IPS-NIHi7 (cell line): Measurements from ENCODE around the gene SHOX.

Source experiments
- DNase-seq: peaks from one replicate; pipeline ENCODE4 v3.0.0; 2012; ENCODE audit warnings: mixed read lengths; ENCODE audit errors: extremely low spot score

Gene SHOX

GRCh38 chrX:666762-667720 lies 36.5 kb downstream of the SHOX start:
- no peak for DNase-seq

DNA sequence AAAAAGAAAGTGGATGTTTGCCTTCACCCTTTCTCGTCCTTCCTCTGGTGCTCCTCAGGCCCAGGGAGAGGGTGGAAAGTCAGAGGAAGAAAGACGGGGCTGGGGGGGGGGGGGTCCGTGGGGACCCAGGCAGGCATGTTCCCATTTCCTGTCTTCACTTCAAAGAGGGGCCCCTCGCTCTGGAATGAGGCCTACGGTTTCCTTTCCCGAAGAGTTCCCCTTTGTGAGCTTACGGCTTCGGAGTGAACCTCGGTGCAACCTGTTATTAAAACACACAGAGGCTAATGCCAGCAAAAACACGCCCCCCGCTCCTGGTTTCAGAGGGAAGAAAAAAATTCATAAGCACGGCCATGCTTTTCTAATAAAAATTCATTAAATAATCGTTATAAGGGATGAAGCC lies 40.1 kb downstream of the SHOX start:
- no peak for DNase-seq

DNA sequence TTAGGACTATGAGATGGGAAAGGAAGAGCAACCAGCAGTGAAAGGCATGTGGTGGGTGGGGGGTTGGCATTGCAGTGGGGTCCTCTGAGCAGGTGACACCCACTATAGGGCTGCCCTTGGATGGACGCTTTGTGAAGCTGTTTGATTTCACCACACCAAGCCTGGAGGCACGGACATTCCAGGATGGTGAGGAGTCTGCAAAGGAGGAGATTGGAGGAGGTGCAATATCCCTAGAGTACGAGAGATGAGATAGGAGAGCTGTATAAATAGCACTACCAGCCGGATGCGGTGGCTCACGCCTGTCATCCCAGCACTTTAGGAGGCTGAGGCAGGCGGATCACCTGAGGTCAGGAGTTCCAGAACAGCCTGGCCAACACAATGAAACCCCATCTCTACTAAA lies 42.3 kb downstream of the SHOX start:
- no peak for DNase-seq

DNA sequence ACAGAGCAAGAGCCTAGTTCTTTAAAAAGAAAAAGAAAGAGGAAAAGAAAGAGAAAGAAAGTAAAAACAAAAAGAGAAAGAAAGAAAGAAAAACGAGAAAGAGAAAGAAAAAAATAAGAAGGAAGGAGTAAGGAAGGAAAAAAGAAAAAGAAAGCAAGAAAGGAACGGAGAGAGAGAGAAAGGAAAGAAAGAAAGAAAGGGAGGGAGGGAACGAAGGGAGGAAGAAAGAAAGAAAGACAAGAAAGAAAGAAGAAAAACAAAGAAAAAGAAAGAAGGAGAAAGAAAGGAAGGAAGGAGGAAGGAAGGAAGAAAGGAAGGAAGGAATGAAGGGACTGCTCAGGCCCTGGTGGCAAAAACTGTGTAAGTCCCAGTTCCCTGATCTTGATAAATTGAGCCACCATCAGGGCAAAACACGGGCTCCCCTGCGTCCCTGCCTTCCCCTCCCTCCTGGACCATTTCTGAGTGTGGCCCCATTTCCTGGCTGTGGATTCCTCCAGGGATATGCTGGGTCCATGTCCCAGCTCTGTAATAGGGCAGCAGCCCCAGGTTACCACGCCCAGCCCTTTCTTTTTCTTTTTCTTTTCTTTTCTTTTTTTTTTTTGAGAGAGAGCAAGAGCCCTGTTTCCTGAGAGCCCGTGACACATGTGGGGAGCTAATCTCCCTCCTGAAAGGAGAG lies 44.8 kb downstream of the SHOX start:
- DNase-seq = peak; percentile 38

- peak; percentile 33 for DNase-seq
Measured at GRCh38 chrX:675955-676295, 45.3 kb downstream of the SHOX start.

GRCh38 chrX:677376-677775 lies 46.8 kb downstream of the SHOX start:
- DNase-seq = no peak

DNA sequence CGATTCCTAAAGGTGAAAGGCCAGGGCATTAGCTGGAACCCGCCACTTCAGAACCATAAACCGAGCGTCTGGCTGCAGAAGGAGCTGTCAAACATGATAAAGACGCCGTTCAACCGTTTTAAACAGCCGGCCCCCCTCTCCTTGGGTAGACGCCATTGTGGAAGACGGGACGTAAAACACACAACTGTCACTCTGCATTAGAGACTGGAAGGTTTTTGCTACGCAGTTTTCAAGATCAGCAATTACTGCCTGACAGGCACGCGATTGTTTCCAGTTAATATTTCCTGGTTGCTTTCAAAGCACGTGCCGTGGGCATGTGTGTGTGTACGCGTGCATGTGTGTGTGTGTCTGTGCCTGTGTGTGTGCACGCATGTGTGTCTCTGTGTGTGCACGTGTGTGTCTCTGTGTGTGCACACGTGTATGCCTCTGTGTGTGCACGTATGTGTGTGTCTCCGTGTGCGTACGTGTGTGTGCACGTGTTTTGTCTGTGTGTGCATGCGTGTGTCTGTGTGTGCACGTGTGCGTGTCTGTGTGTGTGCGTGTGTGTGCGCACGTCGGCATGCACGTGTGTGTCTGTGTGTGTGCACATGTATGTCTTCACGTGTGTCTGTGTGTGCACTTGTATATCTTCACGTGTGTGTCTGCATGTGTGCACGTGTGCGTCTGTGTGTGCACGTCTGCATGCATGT lies 48.8 kb downstream of the SHOX start:
- DNase-seq = no peak

DNA sequence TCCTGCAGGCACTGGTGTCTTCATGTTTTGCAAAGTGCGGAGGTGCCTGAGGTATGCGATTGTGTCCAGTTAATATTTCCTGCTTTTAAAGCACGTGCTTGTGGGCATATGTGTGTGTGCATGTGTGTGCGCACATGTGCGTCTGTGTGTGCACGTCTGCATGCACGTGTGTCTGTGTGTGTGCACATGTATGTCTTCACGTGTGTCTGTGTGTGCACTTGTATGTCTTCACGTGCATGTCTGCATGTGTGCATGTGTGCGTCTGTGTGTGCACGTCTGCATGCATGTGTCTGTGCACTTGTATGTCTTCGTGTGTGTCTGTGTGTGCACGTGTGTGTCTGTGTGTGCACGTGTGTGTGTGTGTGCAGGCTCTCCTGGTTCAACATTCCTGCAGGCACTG lies 49.5 kb downstream of the SHOX start:
- DNase-seq = no peak

- no peak for DNase-seq
Measured at GRCh38 chrX:681989-682388, 51.4 kb downstream of the SHOX start.

DNA sequence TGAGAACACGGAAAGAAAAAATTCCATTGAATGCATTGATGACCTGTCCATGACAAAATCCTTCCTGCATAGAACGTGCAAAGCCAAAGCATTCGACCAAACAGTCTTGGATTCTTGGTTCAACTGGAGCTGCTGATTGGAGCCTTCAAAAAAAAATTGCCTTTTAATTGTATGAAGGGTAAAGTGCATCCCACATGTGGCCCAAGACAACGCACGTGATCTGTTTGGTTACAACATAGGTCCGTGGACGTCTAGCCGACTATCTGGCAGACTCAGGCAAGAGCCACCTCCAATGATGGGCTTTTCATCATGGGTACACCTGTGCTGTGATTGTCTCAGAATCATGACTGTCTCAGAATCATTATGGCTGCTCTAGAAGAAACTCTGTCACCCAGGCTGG lies 52.3 kb downstream of the SHOX start:
- DNase-seq = no peak

GRCh38 chrX:683576-683975 lies 53.0 kb downstream of the SHOX start:
- DNase-seq = no peak

- no peak for DNase-seq
Measured at GRCh38 chrX:685120-686032, 54.8 kb downstream of the SHOX start.

DNA sequence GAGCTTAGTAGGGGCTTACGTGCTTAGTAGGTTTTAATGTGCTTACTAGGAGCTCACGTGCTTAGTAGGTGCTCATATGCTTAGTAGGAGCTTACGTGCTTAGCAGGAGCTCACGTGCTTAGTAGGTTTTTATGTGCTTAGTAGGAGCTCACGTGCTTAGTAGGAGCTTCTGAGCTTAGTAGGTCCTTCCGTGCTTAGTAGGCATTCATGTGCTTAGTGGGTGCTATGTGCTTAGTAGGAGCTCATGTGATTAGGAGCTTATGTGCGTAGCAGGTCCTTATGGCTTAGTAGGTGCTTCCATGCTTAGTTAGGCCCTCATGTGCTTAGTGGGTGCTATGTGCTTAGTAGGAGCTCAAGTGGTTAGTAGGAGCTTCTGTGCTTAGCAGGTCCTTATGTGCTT lies 59.4 kb downstream of the SHOX start:
- DNase-seq = no peak

GRCh38 chrX:694800-695199 lies 64.2 kb downstream of the SHOX start:
- DNase-seq = no peak

DNA sequence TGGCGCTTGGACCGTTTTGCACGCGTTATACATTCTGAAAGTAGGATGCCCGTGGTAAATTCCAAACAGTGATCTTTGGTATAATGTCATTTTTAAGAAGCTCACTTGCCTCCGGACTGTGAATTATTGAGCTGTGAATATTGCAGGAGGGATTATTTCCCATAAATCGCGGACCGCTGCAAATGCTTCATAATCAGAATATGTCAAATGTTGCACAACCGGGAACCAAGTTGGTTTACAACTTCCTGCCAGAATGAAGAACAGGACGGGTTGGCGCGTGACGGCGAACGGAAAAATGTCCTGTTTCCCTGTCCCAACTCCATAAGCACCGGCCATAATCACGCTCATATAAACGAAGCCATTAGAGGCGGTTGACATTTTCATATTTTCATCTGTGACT lies 67.6 kb downstream of the SHOX start:
- DNase-seq = no peak

DNA sequence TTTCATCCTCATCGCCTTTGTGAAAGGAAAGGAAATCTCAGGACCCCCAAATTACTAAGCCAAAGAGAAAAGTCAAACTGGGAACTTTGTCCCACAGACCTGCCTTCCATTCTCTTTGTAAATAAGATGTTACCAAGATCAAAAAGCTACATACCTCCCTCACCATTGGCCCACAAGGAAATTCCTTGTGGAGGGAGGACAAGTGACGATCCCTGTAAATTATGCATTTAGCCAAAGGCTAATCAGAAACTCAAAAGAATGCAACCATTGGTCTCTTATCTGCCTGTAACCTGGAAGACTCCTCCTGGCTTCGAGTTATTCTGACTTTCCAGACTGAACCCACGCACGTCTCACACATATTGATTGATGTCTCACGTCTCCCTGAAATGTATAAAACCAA lies 70.3 kb downstream of the SHOX start:
- peak; percentile 31 for DNase-seq

GRCh38 chrX:701673-702072 lies 71.1 kb downstream of the SHOX start:
- no peak for DNase-seq

DNA sequence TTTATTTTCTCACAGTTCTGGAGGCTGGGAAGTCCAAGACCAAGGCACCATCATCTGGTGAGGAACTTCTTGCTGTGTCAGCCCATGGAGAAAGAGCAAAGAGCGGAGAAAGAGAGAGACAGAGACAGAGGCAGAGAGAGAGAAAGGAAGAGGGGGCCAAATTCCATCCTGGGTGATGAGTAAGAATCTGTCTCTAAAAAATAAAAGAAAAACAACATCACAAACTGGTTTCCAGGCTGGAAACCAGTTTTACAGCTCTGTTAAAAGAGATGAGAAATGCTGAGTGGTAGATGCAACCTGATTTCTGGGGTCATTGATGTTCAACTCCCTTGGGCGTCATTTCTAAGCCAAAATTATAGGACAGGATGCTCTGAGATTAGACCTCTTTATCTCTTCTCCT lies 72.9 kb downstream of the SHOX start:
- DNase-seq = no peak

- no peak for DNase-seq
Measured at GRCh38 chrX:703866-704265, 73.3 kb downstream of the SHOX start.
